Osteoblast (primary cell): ENCODE measurements around the gene FNBP1. TPM values are rescaled to one million over a fixed set of nuclear protein-coding genes. Genes with fewer than 3 reads are reported as not detected.

Source experiments
- DNase-seq: peaks from one replicate; pipeline ENCODE4 v3.0.0; 2011; ENCODE audit warnings: low spot score, mixed read lengths; ENCODE audit not compliant: insufficient read length; ENCODE audit errors: missing footprints
- H2AFZ ChIP-seq: 2 replicates; pipeline ENCODE4 v1.6.0; 2011; ENCODE audit warnings: mild to moderate bottlenecking, low read length
- H3K27ac ChIP-seq: 2 replicates; pipeline ENCODE4 v1.5.1; 2011; ENCODE audit warnings: mild to moderate bottlenecking, low read depth, low read length, moderate library complexity
- H3K27me3 ChIP-seq: 2 replicates; pipeline ENCODE4 v1.6.0; 2012; ENCODE audit warnings: mild to moderate bottlenecking, control low read depth, inconsistent platforms, low read length, moderate library complexity; ENCODE audit not compliant: insufficient read depth
- H3K36me3 ChIP-seq: 2 replicates; pipeline ENCODE4 v1.5.1; 2011; ENCODE audit warnings: mild to moderate bottlenecking, low read length, control low read depth, moderate library complexity; ENCODE audit not compliant: insufficient read depth
- H3K4me1 ChIP-seq: 2 replicates; pipeline ENCODE4 v1.5.1; 2011; ENCODE audit warnings: mild to moderate bottlenecking, low read length, control low read depth, moderate library complexity; ENCODE audit not compliant: insufficient read depth
- H3K4me2 ChIP-seq: 2 replicates; pipeline ENCODE4 v1.6.0; 2011; ENCODE audit warnings: mild to moderate bottlenecking, low read length; ENCODE audit not compliant: insufficient read depth
- H3K4me3 ChIP-seq: fragments of 200-600 bp; sonication (generic); 3 replicates; pipeline ENCODE4 v1.5.1; 2012; ENCODE audit warnings: mild to moderate bottlenecking, low read length, inconsistent platforms; ENCODE audit not compliant: insufficient read depth
- H3K79me2 ChIP-seq: 2 replicates; pipeline ENCODE4 v1.6.0; 2012; ENCODE audit warnings: mild to moderate bottlenecking, low read length, control low read depth, inconsistent platforms; ENCODE audit not compliant: insufficient read depth
- H3K9me3 ChIP-seq: 2 replicates; pipeline ENCODE4 v1.5.1; 2011; ENCODE audit warnings: low read depth, low read length, control low read depth
- H4K20me1 ChIP-seq: 2 replicates; pipeline ENCODE4 v1.6.0; 2012; ENCODE audit warnings: mild to moderate bottlenecking, low read length, control low read depth; ENCODE audit not compliant: insufficient read depth
- CTCF ChIP-seq: IDR thresholded peaks from 2 replicates; pipeline ENCODE4 v1.5.1; 2011; ENCODE audit warnings: mild to moderate bottlenecking, low read depth, low read length, moderate library complexity; ENCODE audit errors: extremely low read depth
- total RNA-seq: library from RNA; depleted of rRNA; stranded (reverse); fragments of >200 nt; gene quantifications from 2 replicates; pipeline ENCODE4 v1.2.3, GENCODE V29; 2012

FNBP1 gene
- total RNA-seq, 1 donor = 31.8 TPM

- Histone ChIP-seq H3K4me3 (no peak overlapping the region), H3K27ac (no peak overlapping the region), H4K20me1 (no peaks in the 10 kb centered on the region), H3K36me3 (peaks cover 4% of the 10 kb centered on the region), H3K4me1 (no peaks in the 10 kb centered on the region), H2AFZ (no peak overlapping the region), H3K9me3 (no peaks in the 10 kb centered on the region), H3K79me2 (no peaks in the 10 kb centered on the region), H3K4me2 (no peak overlapping the region), H3K27me3 (no peaks in the 10 kb centered on the region)
- no peak for TF ChIP-seq CTCF
- no peak for DNase-seq
These were observed 126.3 kb downstream of the FNBP1 start for GRCh38 chr9:129916707-129917106.

- Histone ChIP-seq H3K9me3 (no peaks in the 10 kb centered on the region), H3K27me3 (no peaks in the 10 kb centered on the region), H2AFZ (no peak overlapping the region), H4K20me1 (no peaks in the 10 kb centered on the region), H3K36me3 (no peaks in the 10 kb centered on the region), H3K4me3 (no peak overlapping the region), H3K27ac (no peak overlapping the region), H3K4me2 (no peak overlapping the region), H3K79me2 (no peaks in the 10 kb centered on the region), H3K4me1 (peaks cover 7% of the 10 kb centered on the region)
- DNase-seq = no peak
- TF ChIP-seq CTCF = no peak
These were observed 128.9 kb downstream of the FNBP1 start for GRCh38 chr9:129914051-129914450.

- Histone ChIP-seq H2AFZ (no peak overlapping the region), H3K79me2 (no peaks in the 10 kb centered on the region), H3K4me3 (no peak overlapping the region), H3K36me3 (no peaks in the 10 kb centered on the region), H3K4me1 (peaks cover 7% of the 10 kb centered on the region), H3K9me3 (no peaks in the 10 kb centered on the region), H3K27ac (peak overlapping the region; percentile 68), H4K20me1 (no peaks in the 10 kb centered on the region), H3K4me2 (no peak overlapping the region), H3K27me3 (no peaks in the 10 kb centered on the region)
- TF ChIP-seq CTCF = no peak
- DNase-seq = peak; percentile 89
These were observed 132.1 kb downstream of the FNBP1 start for GRCh38 chr9:129910628-129911567.

GRCh38 chr9:129909851-129910250, 133.1 kb downstream of the FNBP1 start:
- Histone ChIP-seq H3K27me3 (no peaks in the 10 kb centered on the region), H3K36me3 (no peaks in the 10 kb centered on the region), H2AFZ (no peak overlapping the region), H3K27ac (peak overlapping the region; percentile 68), H3K4me1 (peaks cover 7% of the 10 kb centered on the region), H3K4me2 (no peak overlapping the region), H3K4me3 (no peak overlapping the region), H3K9me3 (no peaks in the 10 kb centered on the region), H3K79me2 (no peaks in the 10 kb centered on the region), H4K20me1 (no peaks in the 10 kb centered on the region)
- DNase-seq = no peak
- no peak for TF ChIP-seq CTCF
